NCI-H2081 treated with DMSO at 0.1 percent for 48 hours (cell line): Measurements from ENCODE around the gene KRT33A.
"Not testable (repeated sequence)": the region's sequence is repeated elsewhere in the genome, so short reads cannot be mapped to it uniquely, and the experiment has no call there.

ENCODE experiments used
- DNase-seq: peaks from one replicate; lab custom pipeline; 2025; lab: John Stamatoyannopoulos, UW

The KRT33A gene

DNA sequence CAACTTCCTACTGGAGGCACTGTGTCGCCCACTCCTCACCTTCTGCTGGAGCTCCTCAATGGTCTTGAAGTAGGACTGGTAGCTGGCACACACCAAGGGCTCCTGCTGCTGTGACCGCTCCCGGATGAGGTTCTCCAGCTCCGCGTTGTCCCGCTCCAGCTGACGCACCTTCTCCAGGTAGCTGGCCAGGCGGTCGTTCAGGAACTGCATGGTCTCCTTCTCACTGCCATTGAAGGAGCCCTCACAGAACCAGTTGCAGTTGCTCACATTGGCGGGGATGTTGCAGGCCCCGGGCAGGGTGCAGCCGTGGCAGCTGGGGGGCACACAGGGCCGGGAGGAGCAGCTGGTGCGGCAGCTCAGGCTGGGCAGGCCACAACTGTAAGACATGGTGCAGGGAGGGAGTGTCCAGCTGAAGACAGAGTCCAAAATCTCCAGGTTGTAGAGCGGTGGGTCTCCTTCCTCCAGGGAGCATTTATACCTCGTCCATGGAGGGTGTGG is at the start of gene KRT33A:
Gene KRT33A (minus strand): TSS at position 448 of the 498 bp plus-strand sequence. CDS start 61 bp downstream, at position 387.
- not testable (repeated sequence) for DNase-seq

GRCh38 chr17:41396996-41397660 is 46.5 kb upstream of the KRT33A start, which contains the start of gene KRT31:
Gene KRT31, minus strand, starts transcription at chr17:41397608. Its CDS starts 69 bp downstream, at chr17:41397539.
- DNase-seq, result no peak

DNA sequence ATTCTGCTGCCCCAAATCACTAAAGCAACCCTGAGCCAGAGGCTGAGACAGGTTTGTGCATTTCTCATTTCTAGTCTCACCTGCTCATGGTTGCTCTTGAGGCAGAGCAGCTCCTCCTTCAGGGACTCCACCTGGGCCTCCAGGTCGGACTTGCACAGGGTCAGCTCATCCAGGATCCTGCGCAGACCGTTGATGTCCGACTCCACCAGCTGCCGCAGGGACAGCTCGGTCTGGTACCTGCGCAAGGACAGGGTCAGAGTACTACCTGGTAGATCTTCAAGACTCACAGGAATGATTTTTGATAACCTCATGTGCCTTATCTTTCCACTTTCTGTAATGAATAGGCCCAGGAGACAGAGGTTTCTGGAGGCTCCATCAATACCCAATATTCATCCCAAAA is 45.7 kb upstream of the KRT33A start:
- DNase-seq, result no peak

- DNase-seq, result no peak
Observed at GRCh38 chr17:41395611-41396010, 45.0 kb upstream of the KRT33A start.

DNA sequence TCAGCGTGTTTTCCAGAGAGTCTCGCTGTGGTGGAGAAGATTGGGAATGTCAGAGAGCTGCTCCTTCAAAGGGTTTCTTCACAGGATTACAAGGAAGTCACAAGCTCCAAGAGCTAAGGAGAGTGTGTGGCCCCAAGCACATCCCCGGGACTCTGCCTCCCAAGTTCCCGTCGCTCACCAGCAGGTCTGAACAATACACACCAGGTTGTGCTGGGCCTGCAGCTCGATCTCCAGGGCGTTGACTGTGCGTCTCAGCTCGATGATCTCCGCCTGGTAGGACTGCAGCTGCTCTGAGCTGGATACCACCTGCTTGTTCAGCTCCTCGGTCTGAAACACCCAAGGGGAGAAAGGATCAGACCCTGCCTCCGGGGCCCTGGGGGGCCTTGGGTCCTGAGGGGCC is 44.4 kb upstream of the KRT33A start:
- not testable (repeated sequence) for DNase-seq

GRCh38 chr17:41394254-41394996 is 43.8 kb upstream of the KRT33A start:
- DNase-seq, result no peak

DNA sequence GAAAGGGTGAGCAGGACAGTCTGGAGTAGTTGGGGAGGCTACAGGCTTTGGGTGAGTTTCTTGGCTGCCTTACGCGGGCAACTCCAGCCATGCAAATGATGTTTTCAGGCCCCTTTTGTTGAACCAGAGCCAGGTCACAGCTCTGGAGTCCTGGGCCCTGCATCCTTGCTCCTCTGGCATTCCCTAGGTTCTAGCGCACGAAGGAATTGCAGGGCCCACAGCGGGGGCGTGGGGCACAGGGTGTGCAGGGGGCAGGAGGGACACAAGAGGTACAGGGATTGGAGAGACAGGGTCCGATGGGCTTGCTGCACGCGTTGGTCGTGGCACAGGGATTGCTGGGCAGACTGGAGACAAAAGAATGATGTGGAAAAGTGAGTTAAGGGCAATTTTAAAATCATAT is 43.2 kb upstream of the KRT33A start:
- no peak for DNase-seq

DNA sequence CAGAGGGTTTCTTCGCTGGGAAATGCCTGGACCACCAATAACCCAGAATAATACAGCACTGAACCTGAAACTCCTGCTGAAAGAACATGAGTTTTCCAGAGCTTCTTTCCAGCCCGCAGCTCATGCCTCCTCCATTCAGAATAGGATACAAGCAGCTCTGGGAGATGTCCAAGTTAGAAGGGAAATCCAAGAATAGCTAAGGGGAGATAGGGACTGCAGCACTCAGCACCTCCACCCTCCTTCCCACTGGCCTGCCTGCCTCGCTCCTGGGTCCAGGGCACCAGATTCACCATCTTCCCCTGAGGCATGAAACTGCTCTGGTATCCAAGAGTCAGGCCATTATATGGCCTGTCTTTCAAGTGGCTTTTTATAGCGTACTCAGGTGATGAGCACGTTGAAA is 42.7 kb upstream of the KRT33A start:
- no peak for DNase-seq

DNA sequence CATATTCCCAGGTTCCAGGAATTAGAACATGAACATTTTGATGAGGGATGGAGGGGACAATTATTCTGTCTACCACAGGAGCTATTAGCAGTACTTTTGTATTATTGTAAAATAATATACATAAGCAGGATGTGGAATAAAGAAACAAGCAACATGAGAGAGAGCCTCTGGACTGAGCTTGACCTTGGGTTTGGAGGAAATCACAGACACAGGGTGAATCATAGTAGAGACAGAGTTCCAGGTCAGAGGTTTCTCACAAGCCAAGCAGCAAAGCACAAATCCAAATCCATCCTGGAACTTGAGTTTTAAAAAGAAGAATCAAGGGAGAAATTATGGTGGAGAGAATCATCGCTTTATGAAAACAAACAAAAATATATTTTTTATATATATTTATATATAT is 41.6 kb upstream of the KRT33A start:
- DNase-seq, result no peak

GRCh38 chr17:41391535-41391934 is 40.9 kb upstream of the KRT33A start:
- DNase-seq, result no peak

DNA sequence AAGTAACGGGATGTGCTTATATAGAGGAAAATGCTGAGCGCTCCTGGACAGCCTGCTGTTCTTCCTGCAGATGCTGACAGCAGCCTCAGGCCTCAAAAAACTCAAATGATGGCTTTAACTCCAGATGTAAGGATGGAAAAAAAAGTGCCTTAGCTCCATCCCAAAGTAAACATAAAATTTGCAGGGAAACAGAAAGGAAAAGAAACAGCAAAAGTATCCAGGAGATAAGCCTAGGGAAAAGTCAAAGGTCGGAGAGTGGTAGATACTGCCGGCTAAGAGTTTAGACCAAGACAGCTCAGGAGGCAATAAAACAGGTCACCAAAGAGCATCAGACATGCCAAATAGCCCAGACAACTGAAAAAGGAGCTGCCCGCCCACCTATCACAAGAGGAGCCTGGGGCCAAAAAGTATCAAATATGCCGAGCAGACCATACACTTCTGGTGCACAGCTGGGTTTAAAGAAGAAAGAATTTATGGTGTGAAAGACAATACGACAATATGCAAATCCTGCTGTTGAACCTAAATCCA is 39.8 kb upstream of the KRT33A start:
- DNase-seq, result no peak

DNA sequence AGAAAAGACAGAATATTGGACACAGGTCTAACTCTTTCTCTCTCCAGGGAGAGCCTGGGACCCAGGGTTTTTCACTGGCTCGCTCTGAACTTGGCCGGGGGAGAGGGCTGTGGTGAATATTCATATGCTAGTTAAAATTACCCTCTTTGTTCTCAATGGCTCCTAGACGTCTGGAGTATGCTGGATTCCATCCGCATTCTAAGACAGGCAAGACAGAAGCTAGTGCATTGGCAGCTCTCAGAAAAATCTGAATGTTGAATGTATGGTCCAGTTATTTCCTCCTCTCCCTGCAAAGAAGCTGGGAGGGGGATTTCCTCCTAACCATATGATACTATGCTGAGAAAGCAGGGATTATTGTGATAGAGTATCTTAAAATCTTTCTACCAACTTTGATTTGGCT is 37.0 kb upstream of the KRT33A start:
- DNase-seq, result no peak

GRCh38 chr17:41386227-41386626 is 35.6 kb upstream of the KRT33A start:
- no peak for DNase-seq

GRCh38 chr17:41383690-41384089 is 33.1 kb upstream of the KRT33A start:
- no peak for DNase-seq

DNA sequence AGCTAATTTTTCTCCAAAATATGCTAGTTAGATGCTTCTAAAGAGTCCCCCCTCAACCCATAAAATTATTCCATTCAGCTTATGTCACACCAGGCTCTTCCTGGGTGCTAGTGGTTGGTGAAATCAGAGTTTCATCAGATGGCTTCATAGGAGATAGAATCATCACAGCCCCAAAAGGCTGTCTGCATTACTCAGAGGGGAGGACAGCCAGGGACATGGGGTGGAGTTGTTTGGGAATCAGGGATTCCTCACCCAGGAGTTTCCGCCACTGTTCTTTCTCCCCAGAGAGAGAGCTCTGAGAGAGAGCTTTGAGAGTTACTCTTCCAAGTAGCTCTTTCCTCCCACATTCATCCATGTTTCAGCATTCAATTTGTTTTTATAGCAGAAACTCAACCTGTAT is 31.8 kb upstream of the KRT33A start:
- DNase-seq, result no peak

- DNase-seq, result not testable (repeated sequence)
Observed at GRCh38 chr17:41381943-41382342, 31.3 kb upstream of the KRT33A start, which contains the start of gene KRT34. Gene KRT34, minus strand, starts transcription at chr17:41382306. Its CDS starts 60 bp downstream, at chr17:41382246.

GRCh38 chr17:41380091-41380490 is 29.5 kb upstream of the KRT33A start:
- not testable (repeated sequence) for DNase-seq

GRCh38 chr17:41377546-41377945 is 26.9 kb upstream of the KRT33A start:
- DNase-seq, result no peak

GRCh38 chr17:41369713-41370112 is 19.1 kb upstream of the KRT33A start, which contains the start of gene KRT33B:
Gene KRT33B, minus strand, starts transcription at chr17:41369813. Its CDS starts 63 bp downstream, at chr17:41369750.
- DNase-seq, result no peak

GRCh38 chr17:41369023-41369422 is 18.4 kb upstream of the KRT33A start:
- no peak for DNase-seq

- no peak for DNase-seq
Observed at GRCh38 chr17:41367426-41368075, 16.9 kb upstream of the KRT33A start.

DNA sequence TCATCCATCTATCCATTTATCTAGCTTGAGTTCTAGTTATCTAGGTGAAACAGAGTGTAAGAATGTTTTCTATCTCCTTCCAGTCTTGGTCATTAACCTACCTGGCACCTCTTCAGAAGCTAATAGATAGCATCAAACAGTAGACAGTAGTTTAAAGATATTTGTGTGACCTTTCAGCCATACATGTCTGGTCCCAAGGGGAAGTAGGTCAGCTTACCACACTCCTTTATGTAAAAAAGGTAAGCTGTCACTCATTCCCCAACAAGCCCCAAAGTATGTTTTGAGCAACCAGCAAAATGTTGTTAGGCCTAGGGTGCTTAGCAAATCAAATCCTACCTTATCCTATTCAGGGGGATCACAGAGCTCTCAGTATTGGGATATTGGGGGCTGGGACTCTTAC is 15.4 kb upstream of the KRT33A start:
- DNase-seq, result no peak
